Measurements from ENCODE around the gene ARHGAP18.

ARHGAP18 gene

DNA sequence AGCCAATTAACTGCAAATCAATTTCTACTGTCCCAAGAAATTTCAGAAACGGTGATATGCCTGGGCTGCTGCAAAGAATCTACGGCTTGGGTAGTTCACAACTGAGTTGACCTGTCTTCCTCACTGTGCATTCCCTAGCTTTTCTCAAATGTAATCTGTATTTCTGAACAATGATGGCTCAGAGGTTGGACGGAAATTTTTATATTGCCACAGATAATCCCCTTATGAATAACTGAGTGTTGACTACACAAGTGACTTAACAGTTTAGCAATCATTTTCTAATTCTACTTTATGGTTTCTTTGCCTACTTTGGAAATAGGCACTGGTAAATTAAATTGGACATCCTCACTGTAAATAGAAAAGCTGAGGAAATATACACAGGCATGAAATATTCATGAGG lies 94.5 kb downstream of the ARHGAP18 start:
- no peak for DNase-seq (ENCODE audit: low spot score)

DNA sequence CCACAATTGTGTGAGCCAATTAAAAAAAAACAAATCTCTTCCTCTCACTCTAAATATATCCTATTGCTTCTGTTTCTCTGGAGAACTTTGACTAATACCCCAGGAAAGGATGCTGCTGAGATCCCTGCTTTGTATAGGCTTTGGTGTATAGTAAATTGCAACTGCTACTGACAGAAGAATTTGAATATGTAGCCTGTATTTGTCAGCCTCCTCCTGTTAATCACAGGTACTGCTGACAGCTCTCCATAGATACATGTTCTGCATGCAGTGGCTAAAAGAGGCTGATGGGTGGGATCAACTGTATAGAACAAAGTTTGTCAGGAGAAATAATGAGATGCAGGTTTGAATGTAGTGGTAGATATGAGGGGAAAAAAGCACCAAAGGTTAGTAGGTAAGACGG lies 95.0 kb downstream of the ARHGAP18 start:
- no peak for DNase-seq (ENCODE audit: low spot score)

DNA sequence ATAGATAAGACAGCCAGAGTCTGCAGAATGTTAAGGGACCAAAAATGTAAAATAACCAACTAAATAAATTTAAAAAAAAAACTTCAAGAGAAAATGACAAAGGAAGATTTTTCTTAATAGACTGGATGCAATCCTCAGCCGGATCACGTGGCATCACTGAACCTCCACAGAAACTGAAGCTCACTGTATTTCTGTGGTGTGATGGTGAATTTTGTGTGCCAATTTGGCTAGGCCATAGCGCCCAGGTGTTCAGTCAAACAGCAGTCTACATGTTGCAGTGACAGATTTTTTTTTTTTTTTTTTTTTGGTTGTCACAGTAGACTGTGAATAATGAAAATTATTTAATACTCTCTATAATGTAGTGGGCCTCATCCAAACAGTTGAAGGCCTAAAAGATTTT lies 95.5 kb downstream of the ARHGAP18 start:
- no peak for DNase-seq (ENCODE audit: low spot score)

DNA sequence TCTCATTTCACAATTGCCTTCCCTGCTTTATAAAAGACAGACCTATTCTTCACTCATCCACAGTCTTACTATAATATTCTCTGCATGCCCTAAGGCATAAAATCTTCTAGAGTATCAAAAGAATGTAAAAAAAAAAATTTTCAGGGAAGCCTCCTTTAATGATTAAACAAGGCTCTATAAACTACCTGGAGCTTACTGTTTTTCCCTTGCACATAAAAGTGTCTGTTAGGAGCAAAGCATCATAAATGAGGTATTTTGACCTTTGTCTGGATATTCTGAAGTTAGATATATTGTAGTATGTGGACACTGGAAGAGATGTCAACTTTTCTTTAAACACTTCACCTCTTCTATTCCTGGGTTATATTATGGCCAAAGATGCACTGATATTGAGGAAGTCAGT lies 97.5 kb downstream of the ARHGAP18 start:
- DNase-seq (ENCODE audit: low spot score) = no peak

DNA sequence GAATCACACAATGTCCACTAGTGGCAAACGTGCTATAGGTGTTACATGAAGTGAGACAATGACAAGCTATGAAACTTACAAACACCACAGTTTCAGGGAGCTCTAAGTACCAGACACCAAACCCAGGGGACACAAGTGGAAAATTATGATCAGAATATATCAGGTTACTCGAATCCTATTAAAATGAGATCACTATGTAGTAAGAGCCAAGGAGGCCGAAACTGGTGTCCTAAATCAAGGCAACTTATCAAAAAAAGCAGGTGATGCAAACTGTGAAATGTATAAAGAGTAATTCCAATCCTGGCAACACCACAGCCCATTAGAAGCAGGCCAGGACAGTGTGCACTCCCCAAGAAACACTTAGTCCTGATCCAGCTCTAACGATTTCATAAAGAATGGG lies 100.3 kb downstream of the ARHGAP18 start:
- no peak for DNase-seq (ENCODE audit: low spot score)

DNA sequence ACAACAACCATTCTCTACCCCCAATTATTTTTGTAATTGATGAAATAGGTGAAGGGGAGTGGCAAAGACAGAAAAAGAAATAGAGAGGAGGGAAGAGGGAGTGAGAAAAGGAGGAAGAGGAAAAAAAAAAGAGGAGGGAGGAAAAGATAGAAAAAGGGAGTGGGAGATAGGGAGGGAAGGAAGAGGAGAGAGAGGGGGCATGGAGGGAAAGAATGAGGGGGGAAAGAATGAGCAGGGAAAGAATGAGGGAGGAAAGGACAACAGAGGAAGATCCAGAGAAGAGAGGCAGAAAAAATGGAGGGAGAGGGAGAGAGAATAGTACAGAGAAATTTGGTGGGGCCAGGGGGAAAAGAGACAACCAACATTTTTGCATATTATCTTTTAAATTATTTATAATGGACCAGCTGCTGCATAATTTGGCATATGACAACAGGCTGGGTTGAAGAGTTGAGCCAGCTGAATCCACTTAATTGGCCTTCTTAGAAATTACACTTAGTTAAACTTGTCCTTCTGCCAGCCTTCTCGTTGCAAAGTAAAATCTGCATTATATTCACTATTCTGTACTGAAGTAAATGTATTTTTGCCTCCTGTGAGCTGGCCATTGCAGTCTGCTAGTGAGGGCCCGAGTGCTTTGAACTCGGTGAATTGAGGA lies 101.0 kb downstream of the ARHGAP18 start:
- DNase-seq (ENCODE audit: low spot score) = no peak

DNA sequence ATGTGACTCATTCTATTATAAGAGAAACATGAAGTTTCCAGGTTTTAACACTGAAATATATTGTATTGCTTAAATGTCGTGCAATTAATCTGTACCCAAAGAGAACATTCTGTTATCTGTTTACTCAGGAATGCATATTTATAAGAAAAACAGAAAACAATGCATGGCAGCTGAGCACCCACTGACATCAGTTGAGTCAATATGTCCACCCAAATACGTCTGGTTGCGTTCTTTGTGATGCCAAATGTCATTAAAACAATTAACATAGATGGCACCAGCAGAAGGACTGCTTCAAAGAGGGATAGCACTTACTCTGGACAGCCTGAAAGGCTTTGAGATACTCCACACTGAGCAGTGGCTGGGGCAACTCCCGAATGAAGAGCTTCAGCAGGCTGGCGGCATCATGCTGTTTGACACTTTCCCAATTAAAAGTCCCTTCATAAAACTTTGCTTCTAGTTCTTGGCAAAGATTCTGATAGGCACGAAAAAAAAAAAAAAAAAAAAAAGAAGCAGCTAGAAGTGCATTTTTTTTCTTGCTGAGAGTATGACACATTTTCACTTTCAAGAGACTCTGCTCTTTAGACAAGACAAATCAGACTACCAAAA lies 102.3 kb downstream of the ARHGAP18 start:
- no peak for DNase-seq (ENCODE audit: low spot score)

DNA sequence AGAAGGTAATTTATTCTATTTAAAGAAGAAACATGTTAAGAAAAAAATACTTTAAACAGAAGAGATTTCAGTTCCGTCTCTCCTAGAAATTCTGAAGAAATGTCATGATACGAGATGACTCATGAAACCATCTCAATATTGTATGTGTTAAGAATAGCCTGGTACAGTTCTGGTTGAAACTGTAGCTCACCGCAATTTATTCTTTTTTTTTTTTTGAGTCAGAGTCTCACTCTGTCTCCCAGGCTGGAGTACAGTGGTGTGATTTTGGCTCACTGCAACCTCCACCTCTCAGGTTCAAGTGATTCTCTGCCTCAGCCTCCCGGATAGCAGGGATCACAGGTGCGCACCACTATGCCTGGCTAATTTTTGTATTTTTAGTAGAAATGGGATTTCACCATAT lies 103.3 kb downstream of the ARHGAP18 start:
- DNase-seq (ENCODE audit: low spot score) = no peak

DNA sequence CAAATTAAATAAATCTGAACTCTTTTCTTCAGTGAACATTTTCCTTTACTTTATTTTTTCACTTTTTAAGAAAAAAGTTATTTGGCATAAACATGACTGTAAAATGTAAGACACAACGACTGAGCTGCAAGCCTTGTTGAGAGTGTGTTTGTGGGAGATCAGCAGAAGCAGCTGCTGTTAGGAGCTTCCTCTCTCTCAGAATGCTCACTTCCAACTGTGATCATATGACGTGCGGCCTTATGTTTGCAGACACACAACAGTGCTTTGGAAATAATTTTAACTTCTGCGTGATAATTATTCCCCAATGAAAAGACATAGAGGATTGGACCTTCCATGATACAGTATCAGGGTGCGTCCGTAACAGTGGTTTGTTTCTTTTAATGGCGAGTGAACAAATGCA lies 104.0 kb downstream of the ARHGAP18 start:
- no peak for DNase-seq (ENCODE audit: low spot score)

DNA sequence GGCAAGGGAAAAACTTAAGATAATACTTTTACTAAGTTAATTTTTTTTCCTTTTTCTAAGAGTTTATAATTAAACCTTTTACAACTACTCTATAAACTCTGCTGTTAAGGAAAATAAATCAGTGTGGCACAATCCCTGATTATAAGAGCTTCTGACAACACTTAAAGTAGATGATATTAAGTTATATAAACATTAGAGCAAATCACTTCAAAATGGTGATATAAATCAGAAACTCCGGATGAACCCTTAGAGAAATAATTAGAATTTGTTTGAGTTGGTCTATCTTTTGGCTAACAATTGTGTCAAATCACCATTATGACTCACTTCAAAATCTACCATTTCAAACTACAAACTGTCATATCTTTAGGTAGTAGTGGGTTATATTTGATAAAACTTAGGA lies 104.9 kb downstream of the ARHGAP18 start:
- no peak for DNase-seq (ENCODE audit: low spot score)

DNA sequence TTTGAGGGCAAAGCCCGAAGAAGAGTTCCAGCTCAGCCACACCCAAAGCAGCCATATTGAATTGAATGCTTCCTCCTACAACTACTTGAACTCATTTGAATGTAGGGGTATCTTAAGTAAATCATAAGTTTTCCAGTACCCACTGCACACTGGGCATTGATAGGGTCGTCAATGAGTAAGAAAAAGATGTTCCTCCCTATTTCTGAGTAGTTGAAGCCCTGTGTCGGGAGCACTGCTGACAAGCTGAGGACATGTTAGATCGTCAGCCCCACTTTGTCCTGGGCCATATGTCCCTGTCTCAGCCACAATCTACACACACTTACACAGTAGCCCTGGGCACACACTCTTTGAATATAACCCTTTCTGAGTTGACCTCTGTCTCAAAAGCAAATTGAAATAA lies 105.7 kb downstream of the ARHGAP18 start:
- DNase-seq (ENCODE audit: low spot score) = no peak

DNA sequence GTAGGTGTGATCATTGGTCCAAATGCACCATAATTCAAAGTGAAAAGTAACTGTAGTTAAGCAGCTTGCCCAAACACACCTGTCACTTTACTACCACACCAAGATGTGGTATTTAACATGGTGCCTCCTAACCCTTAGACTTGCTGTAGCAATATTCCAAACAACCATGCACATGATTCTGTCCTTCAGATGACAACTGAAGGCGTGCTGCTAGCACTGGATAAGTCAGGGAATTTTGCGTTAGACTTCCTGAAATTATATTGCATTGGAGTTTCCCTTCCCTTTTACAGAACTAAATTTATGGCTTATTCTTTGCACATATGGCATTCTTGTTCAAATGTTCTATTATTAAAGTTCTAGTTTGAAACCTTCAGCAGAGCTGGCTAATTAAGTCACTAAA lies 106.2 kb downstream of the ARHGAP18 start:
- DNase-seq (ENCODE audit: low spot score) = no peak

DNA sequence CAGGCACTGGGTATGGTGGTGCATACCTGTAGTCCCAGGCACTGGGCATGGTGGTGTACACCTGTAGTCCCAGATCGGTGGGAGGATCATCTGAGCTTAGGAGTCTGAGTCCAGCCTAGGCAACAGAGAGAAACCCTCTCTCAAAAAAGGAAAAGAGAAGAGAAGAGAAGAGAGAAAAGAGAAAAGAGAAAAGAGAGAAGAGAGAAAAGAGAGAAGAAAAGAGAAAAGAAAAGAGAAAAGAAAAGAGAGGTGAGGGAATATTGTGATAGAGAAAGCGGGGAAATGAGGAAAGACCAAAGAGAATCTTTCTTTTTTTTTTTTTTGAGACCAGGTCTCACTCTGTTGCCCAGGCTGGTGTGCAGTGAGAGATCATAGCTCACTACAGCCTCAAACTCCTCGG lies 108.7 kb downstream of the ARHGAP18 start:
- DNase-seq (ENCODE audit: low spot score) = no peak

DNA sequence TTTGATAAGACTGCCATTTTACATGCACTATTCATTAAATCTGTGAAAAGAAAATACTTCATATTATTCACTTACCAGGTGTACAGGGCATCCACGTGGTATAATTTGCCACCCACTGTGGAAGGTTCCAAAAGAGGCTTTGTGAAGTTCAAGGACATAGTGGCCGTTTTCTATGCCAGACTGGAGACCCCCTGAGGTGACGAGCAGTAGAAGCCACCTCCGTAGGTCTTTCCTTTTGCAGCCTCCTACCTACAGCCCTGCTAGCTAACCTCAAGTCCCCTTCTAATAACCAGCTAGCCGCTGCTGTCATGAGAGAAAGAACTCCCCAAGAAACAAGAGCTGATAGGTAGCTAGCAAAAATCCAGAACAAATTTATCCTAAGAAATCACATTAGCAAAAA lies 110.5 kb downstream of the ARHGAP18 start:
- DNase-seq (ENCODE audit: low spot score) = no peak

DNA sequence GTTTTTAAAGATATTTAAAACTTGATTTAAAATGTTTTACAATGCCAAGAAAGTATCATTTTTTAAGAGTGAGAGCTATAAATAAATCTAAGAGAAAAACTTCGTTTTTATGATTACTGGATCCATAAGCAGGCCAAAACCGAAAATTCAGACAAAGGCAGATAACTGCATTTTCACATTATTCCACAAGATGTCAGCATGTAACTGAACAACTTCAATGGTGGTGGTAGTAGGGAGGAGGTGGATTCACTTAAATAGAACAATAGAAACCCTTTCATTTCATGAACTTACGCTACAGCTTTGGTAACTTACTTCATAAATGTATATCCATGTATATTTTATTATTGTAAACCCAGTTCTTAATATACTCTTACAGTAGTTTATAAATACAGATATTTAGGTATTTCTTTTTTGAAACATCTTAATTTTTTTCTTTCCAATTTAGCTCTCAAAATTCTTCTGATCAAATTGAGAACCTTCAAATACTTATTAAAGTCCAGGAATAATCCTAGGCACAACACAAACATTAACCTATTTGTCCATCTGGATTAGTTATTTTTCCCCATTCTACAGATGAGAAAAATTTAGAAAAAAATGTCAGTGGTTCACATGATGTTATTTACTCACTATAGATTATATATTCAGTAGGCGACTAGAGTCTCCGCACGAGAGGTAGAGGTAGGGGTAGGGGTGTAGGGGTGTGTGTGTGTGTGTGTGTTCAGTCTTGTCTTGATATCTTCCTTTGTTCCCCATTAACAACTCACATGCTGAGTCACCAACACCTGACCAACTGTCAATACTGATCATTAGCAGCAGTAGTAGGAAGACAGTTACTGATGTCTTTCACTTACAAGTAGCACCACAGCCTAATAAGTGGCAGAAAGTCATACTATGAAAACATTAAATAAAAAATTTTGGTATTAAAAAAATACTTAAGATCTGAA lies 111.5 kb downstream of the ARHGAP18 start:
- DNase-seq (ENCODE audit: low spot score) = peak; percentile 72

DNA sequence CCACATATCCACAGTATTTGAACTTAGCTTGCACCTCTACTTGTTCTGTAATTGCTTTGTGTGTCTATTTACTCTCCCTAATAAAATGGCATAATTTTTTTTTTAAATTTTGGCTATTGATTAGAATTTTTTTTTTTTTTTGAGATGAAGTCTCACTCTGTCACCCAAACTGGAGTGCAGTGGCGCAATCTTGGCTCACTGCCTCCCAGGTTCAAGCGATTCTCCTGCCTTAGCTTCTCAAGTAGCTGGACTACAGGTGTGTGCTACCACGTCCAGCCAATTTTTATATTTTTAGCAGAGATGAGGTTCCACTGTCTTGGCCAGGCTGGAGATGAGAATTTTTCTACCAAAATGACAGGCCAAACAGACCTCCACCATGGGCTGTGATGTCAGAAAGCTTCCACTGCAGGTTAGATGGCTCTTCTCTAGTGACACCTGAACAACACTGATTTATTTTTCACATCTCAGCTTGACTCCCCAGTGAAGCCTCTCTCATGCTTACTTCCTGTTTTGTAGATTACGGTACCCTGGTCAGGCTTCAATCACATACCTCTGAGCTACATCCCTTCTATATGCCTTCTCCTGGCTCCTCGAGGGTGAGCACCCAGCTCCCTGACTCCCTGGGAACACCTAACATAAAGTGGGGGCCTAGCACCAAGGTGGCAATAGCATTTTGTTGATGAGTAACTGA lies 112.8 kb downstream of the ARHGAP18 start:
- no peak for DNase-seq (ENCODE audit: low spot score)

DNA sequence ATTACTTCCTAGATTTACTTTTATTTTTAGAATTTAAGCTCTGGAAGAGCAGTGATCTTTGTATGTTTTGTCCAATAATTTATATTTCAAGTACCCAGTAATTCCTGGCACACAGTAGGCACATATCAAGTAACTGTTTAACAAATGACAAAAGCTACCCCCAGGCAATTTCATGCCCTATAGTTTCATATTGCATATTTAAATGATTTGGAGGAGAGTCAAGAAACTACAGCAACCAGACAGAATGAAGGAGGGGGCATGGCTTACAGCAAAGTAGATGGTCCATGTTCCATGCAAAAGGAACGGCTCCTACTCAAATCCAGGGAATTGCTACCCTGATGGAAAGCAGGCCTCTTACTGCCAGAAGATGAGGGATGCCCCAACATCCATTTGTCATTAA lies 113.5 kb downstream of the ARHGAP18 start:
- DNase-seq (ENCODE audit: low spot score) = no peak

DNA sequence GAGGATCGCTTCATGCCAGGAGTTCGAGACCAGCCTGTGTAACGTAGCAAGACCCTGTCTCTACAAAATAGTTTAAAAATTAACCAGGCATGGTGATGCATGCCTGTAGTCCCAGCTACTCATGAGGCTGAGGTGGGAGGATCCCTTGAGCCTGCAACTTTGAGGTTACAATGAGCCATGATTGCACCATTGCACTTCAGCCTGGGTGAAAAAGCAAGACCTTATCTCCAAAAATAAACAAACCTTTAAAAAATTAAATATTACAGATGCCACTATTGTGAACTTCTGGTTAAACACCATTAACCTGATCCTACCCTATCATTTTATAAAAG lies 116.8 kb downstream of the ARHGAP18 start:
- no peak for DNase-seq (ENCODE audit: low spot score)

DNA sequence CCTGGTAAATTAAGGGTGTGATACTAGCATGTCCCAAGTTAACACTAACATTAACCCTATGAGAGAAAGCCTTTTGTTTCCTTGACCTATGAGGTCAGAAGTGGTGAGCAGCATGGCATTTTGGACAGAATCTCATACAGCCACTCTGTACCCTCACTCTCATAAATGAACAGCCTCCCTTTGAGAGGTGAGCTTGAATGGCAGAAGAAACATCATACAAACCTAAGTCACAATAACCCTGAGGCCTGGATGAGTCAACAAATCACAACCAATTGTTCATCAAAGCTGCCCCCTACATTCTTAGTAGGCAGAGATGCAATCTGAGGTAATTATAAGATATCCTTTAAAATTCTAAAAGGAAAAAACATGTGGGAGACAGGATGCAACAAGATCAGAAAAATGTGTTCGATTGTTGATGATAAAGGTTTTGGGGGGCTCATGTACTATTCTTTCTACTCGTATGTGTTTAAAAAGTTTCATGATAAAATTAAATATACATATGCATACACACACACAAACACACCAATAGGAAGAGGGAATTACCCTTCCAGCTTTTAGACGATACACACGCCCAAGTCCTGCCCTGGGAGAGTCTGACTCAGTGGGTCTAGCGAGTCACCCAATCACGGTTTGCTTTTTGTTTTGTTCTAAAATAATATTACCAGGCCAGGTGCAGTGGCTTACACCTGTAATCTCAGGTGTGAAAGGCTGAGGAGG lies 117.3 kb downstream of the ARHGAP18 start:
- no peak for DNase-seq (ENCODE audit: low spot score)

DNA sequence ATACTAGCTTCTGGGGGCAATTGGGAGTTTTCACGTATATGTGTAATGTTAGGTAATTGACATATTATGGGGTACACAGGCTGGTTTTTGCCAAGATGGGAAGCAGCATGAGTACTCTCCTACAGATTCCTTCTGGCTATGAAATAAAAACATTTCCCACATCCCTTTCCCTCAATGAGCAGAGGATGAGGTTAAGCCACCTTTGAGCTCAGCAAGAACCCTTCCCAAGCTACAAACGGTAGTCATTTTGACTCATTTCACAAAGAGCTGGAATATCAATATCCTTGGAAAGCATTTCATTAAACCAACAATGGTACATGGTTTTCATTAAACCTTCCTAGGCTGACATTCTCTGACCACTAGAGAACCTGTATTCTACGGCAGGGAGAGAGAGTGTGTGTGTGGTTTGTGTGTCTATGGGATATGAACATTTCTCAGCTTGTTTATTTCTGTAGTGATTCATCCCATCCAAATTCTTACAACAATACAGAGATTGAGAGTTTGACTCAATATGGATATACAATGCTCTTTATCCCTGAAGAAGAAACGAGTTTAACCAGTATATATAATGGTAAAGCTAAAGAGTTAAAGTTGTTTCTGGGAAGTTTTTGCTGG lies 119.5 kb downstream of the ARHGAP18 start:
- no peak for DNase-seq (ENCODE audit: low spot score)

DNA sequence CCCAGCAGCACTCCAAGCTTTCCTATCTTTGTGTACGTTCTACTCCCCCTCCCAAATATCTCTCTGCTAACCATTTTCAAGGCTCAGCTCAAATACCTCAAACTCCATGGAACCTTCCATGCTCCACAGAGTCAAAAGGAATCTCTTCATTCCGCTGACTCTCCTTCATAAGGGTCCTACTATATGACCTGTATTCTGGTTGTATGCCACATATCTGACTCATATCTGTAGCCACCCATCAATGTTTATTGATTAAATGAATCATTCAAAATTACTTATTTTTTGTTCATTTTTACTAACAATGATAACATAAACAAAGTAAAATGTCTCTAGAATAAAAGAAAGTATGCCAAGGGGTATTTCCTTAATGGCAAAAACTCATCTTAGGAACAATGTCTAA lies 123.2 kb downstream of the ARHGAP18 start:
- DNase-seq (ENCODE audit: low spot score) = no peak

DNA sequence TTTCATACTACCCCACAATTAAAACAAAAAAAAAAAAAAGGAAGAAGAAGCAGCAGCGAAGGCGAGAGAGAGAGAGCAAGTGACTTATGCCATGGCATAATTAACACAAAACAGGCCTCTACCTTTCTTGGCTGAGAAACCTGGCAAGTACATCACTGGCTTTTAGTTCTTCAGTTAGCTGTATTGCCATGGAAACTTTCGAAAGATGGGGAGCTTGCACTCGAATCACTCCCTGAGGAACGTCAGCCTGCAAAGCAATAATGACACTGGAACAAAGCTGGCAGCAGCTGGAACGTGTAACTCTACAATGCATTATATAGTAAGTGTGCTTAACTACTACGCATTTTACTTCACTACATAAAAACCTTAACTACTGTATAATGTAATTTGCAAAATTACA lies 126.1 kb downstream of the ARHGAP18 start:
- no peak for DNase-seq (ENCODE audit: low spot score)

Measured in globus pallidus (tissue), 1 donor.